NB4 (cell line): ENCODE data around the gene MSH4.

Experiments
- CTCF ChIP-seq: IDR thresholded peaks from one replicate; pipeline ENCODE4 v1.5.1; 2012; ENCODE audit warnings: low read depth, low read length
- MAX ChIP-seq: IDR thresholded peaks from 2 replicates; pipeline ENCODE4 v1.6.1; 2011; ENCODE audit warnings: low read depth, low read length
- POLR2A ChIP-seq: IDR thresholded peaks from 2 replicates; pipeline ENCODE4 v1.6.1; 2011; ENCODE audit warnings: mild to moderate bottlenecking; ENCODE audit not compliant: insufficient read length; ENCODE audit errors: extremely low read depth

- TF ChIP-seq CTCF: no peak
- TF ChIP-seq MAX: no peak
- no peak for TF ChIP-seq POLR2A
Observed at GRCh38 chr1:75808921-75809320, 12.2 kb downstream of the MSH4 start.
